HG02884 (cell line): ENCODE data around the gene ADCY3.

Experiments used
- ATAC-seq: cut with Tn5 transposase; IDR thresholded peaks from one replicate; pipeline ENCODE4 v1.9.1; 2021; ENCODE audit warnings: mild to moderate bottlenecking, moderate library complexity; ENCODE audit not compliant: unreplicated experiment

ADCY3 gene

GRCh38 chr2:24920098-24920808 lies at the start of gene ADCY3:
TSS of gene ADCY3 (minus strand) at chr2:24920237. CDS start at chr2:24918987, 1,250 bp downstream.
- no peak for ATAC-seq

- ATAC-seq: no peak
Measured at GRCh38 chr2:24969784-24970183, 49.7 kb upstream of the ADCY3 start.

GRCh38 chr2:24961903-24962302 lies 41.9 kb upstream of the ADCY3 start:
- no peak for ATAC-seq

GRCh38 chr2:24959761-24960160 lies 39.7 kb upstream of the ADCY3 start:
- ATAC-seq: no peak

- no peak for ATAC-seq
Measured at GRCh38 chr2:24958411-24958935, 38.4 kb upstream of the ADCY3 start.

GRCh38 chr2:24957976-24958375 lies 37.9 kb upstream of the ADCY3 start:
- no peak for ATAC-seq

- no peak for ATAC-seq
Measured at GRCh38 chr2:24957221-24957620, 37.2 kb upstream of the ADCY3 start.

- no peak for ATAC-seq
Measured at GRCh38 chr2:24955921-24956320, 35.9 kb upstream of the ADCY3 start.

GRCh38 chr2:24955232-24955631 lies 35.2 kb upstream of the ADCY3 start:
- no peak for ATAC-seq

- ATAC-seq: no peak
Measured at GRCh38 chr2:24950102-24950501, 30.1 kb upstream of the ADCY3 start.

- no peak for ATAC-seq
Measured at GRCh38 chr2:24948506-24948905, 28.5 kb upstream of the ADCY3 start.

- no peak for ATAC-seq
Measured at GRCh38 chr2:24947561-24948157, 27.6 kb upstream of the ADCY3 start.

GRCh38 chr2:24945907-24946306 lies 25.9 kb upstream of the ADCY3 start:
- ATAC-seq: no peak

GRCh38 chr2:24943427-24944053 lies 23.5 kb upstream of the ADCY3 start:
- ATAC-seq: no peak

- ATAC-seq: no peak
Measured at GRCh38 chr2:24939353-24939752, 19.3 kb upstream of the ADCY3 start.

- ATAC-seq: no peak
Measured at GRCh38 chr2:24937236-24937635, 17.2 kb upstream of the ADCY3 start.

GRCh38 chr2:24935145-24935544 lies 15.1 kb upstream of the ADCY3 start:
- ATAC-seq: no peak

GRCh38 chr2:24932715-24933114 lies 12.7 kb upstream of the ADCY3 start:
- no peak for ATAC-seq

- ATAC-seq: peak; percentile 78
Measured at GRCh38 chr2:24930768-24931167, 10.7 kb upstream of the ADCY3 start.

GRCh38 chr2:24929230-24929629 lies 9.2 kb upstream of the ADCY3 start:
- ATAC-seq: no peak

- ATAC-seq: no peak
Measured at GRCh38 chr2:24928036-24928435, 8.0 kb upstream of the ADCY3 start.
